Hematopoietic multipotent progenitor cell treated with erythropoietin and hydrocortisone succinate and interleukin-3 and kit ligand, for 6 days (in vitro differentiated cells): Measurements from ENCODE around the gene CSF3R.

Source experiments
- DNase-seq: peaks from one replicate; pipeline ENCODE4 v3.0.0-alpha.2; 2015

Gene CSF3R

DNA sequence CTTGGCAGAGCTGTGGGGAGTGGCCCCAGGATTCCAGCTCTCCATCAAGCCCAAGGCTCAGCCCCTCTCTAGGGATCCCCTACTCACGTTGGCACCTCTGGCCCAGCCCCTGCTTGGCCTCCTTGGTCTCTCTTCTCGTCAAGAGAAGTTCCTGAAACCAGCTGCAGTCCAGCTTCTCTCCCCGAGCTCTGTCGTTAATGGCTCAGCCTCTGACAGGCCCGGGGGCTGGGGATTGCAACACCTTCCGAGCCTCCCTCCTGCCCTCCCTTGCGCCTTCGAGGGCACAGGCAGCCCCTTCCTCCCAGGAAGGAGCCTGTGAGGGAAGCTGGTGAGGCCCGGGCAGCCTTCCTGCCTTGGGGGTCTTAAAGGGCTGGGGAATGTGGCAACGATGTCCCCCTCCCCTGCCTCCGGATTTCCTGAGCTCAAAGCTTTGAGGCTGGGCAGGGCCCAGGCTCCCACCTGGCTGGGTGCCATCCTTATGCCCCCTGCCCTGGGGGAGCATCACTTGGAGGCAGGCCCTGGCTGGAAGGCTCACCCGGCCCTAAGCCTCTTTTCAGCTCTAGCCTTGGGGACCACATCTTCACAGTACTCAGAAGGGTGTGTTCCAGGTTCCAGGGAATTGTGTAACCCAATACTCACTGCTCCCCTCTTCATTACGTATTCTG, at the start of gene CSF3R:
Gene CSF3R, minus strand, starts transcription at position 190 of the 665 bp plus-strand sequence. CDS start 3,417 bp downstream, outside the sequence.
- DNase-seq = peak; percentile 55

DNA sequence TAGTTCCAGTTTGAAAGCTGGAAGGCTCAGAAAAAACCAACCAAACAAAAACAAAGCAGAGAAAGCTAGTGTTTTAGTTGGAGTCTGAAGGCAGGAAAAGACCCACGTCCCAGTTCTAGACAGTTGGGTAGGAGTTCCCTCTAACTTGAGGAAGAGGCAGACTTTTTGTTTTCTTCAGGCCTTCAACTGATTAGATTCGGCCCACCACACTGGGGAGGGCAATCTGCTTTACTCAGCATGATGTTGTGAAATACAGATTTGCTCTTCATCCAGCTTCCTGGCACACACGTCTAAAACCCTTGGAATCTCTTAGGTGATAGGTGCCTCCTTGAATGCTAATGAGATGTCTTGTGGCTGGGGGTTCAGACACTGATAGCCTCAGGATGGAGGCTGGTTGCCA, 49.1 kb upstream of the CSF3R start:
- no peak for DNase-seq

GRCh38 chr1:36530791-36531190, 48.1 kb upstream of the CSF3R start:
- DNase-seq = no peak

DNA sequence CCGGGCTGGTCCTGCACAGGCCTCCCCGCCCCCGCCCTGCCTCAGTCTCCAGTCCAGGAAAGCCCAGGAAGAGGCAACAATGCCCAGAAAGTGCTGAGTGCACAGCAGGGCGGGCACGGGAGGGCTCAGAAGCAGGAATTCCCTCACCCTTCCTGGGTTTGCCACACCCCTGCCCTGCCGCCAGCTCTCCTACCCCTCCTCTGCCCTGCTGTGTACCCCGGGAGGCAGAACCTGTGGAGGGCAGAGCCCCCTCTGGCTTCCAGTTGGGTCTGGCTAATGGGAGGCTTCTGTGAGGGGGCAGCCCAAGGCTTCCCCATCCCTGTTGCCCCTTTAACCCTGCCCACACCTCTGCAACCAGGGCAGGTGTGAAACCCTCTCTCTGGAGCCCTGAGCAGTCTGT, 47.5 kb upstream of the CSF3R start:
- no peak for DNase-seq

GRCh38 chr1:36529769-36530260, 47.1 kb upstream of the CSF3R start:
- DNase-seq = no peak

DNA sequence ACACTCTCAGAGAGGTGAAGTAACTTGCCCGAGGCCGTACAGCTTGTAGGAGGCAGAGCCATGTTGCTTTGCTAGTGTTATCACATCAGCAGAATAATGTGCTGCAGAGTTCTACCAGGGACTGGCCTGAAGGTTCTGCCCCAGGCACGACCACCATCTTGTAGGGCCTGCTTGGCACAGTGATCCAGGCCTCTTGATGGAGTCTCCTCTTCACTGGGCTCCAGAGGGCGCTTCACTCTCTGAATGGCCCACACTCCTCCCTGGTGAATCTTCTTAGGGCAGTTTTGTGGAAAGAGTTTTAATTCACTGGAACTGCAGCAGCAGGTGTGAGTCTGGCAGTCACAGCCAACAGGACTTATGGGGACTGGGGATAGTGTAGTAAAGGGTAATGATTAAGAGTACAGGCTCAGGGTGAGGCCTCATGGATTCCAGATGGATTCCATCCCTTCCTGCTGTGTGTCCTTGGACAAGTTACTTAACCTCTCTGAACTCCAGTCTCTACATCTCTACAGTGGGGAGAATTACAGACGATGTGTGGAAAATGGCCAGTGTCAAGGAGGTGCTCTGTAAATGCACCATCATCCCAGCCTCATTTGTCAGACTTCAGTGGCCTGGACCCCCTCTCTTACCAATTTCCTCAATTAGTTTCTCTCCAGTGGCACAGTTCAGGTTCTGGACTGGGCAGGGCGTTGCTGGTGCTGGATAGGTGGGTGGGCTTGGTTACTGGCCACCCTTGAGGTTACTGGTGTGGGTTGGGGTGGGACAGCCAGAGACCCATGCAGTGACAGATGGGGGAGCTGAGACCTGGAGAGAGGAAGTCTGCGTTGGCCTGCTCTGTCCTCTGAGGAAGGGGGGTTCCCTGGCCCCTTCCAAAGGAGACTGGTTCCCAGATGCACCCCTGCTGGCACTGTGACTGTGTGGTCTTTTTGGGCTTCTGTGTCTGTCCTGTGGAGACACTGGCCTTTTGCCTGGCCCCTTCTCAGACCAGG, 45.9 kb upstream of the CSF3R start:
- DNase-seq = peak; percentile 50

DNA sequence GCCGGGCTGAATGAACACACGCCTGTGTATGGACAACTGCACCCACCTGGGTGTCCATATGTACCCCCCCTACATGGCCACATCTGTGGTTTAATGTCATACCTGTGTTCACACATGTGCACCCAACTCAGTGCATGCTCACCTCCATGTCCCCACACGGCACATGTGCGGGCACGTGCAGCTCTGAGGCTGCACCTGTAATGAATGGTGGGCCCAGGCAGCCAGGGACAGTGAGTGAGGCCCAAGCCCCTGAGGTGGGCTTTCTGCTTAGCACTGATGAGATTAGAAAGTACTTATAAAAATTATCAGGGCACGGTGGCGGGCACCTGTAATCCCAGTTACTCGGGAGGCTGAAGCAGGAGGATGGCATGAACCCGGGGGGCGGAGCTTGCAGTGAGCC, 42.5 kb upstream of the CSF3R start:
- no peak for DNase-seq

DNA sequence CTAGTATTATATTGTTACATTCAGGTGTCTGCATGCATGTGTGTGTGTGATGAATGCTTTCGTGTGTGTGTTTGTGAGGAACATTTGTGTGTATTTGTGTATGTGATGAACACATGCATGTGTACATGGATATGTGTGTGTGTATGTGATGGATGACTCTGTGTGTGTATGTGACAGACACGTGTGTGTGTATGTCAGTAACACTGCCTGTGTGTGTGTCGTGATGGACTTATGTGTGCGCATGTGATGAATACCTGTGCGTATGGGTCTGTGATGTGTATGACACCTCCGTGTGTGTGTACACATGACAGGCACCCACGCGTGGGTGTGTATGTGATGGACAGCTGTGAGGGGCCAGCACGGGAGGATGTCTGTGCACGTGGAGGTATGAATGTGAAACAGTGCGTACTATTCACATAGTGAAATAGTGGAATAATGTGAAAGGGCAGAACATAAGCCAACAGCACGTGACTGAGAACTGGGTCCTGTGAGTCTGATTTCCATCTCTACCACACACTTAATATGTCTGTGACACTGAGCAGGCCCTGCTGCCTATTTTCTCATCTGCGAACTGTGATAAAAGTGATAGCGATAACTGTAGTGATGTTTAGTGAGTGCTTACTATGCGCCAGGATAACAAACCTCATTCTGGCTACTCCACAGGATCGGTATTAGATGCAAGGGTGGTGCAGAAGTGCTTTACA, 41.8 kb upstream of the CSF3R start:
- no peak for DNase-seq

GRCh38 chr1:36523850-36524249, 41.1 kb upstream of the CSF3R start:
- no peak for DNase-seq

- no peak for DNase-seq
Measured at GRCh38 chr1:36523230-36523495, 40.5 kb upstream of the CSF3R start.

DNA sequence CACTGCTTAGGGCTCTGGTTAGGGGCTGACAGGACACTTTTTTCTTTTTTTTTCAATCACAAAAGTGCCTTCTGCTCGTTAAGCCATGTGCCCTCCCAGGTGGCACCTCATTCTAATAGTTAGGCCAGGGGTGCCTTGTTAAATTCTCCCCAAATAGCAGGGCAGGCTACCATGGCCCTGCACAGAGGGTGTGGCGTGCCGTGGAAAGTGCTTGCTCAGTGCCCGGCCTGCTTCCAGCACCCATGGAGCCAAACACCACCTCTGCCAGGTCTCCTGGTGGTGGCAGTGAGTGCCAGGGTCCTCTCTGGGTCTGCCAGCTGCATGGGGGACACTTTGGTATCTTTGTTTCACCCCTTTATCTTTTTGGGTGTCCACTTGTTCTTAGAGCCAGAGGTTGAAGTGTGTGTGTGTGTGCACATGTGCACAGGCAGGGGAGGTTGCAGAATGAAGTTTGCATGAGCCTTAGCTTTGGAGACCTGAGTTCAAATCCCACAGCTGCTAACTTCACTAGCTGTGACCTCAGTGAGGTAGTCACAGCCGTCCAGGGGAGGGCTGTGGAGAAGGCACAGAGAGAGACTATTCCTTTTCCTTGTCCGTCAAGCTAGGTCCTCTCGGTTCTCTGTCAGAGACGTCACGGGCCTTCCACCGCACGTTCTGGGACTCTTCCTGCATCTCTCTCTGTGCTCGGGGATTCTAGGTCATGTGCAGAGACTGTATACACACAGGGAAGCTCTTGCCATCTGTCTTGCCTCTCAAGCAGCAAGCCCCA, 39.9 kb upstream of the CSF3R start:
- no peak for DNase-seq

DNA sequence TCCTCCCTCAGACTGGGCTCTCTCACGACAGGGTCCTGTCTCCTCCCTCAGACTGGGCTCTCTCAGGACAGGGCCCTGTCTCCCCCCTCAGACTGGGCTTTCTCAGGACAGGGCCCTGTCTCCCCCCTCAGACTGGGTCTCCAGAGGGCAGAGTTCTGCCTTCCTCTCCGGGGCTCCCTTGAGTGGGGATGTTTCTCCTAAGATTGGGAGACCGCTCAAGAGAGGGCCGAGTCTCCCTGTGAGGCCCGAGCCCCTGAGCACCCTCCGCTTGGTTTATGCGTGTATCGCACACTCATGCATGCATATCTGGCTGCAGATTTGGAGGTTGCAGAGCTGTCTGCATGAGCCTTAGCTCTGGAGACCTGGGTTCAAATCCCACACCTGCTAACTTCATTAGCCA, 39.3 kb upstream of the CSF3R start:
- DNase-seq = no peak

DNA sequence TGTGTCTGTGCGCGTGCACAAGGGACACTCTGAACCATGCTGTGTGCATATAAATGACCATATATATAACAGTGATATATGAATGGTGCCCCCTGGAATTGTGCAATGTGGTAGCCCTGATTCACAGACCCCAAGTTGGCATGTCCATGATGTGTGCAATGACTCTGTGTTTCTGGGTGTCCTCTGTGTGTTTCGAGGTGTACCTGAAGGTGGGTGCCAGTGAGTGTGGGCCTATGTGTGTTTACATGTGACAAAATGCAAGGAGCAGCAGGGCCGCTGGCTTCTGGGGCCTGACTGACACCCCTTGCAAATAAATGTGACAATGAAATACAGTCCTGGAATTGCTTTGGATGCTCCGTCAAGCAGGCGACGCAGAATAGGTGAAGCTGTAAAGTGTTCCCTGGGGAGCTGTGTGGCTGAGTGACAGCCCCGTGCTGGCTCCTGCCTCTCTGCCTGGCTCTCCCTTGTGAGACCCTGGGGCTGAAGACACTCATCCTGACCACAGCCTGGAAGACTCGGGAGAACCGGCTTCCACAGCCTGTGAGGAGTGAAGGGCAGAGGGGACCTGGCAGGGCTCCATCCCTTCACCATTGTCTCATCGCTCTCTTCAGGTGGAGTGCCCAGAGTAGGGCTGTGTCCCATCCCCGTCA, 38.2 kb upstream of the CSF3R start:
- DNase-seq = no peak

- no peak for DNase-seq
Measured at GRCh38 chr1:36520056-36520455, 37.3 kb upstream of the CSF3R start.

- DNase-seq = peak; percentile 52
Measured at GRCh38 chr1:36517011-36517771, 34.5 kb upstream of the CSF3R start.

DNA sequence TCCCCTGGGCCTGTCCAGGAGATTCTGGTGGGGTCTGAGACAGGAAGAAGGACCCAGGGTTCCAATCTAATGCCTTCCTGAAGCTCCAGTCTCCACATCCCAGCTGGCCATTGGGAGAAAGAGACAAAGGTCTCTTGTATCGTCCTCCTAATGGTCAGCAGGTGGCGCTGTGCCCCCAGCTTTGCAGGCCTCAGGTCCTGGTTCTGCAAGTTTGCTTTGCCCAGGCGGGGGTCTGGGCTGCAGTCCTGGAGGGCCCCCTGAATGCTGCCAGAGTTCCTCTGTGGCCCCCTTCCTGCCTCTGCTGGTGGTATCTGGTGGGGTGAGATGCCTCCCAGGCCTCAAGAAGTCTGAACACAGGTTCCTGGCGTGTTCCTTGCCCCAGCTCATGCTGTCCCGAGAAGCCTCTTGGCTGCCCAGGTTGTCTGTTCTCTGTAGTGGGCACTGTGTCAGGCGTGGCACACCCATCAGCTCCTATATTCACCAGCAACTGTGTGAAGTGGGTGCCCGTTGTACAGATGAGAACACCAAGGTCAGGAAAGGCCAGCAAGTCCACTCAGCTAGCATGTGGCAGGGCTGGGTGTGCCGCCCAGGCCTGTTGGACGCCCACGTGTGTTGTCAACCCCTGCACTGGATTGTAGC, 33.8 kb upstream of the CSF3R start:
- peak; percentile 85 for DNase-seq

DNA sequence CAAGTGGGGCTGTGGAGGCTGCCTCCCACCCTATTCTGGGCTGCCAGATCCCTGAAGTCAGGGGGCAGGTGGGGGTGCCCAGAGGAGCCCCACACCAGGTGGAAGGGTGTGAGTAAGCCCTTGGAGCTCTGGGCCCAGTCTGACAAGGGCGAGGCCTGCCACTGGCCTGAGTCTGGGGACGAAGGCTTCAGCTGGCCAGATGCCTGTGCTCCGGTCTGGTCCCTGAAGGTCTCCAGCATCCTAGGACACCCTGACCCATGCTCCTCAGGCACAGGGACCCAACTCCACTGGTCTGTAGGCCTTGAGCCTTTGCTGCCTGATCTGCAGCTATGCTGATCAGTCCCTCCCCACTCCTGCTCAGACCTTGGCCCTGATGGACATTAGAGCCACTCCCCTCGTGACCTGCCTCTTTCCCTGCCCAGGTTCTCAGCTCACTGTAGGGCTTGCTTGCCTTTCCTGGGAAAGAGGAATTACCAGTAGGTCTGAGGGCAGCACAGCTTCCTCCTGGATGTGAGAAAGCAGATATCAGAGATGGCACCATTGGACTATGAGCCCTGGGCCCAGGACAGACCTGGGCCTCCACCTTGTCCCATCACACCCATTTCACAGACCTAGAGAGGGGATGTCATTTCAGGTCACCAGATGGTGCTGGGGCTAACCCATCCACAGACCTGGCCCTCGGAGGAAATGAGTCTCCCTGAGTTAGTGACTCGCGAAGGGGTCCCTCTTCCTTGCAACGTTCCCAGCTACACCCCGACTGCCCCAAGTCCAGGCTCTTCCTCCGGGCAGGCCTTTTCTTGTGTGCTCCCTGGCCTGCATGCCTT, 32.8 kb upstream of the CSF3R start:
- DNase-seq = no peak

DNA sequence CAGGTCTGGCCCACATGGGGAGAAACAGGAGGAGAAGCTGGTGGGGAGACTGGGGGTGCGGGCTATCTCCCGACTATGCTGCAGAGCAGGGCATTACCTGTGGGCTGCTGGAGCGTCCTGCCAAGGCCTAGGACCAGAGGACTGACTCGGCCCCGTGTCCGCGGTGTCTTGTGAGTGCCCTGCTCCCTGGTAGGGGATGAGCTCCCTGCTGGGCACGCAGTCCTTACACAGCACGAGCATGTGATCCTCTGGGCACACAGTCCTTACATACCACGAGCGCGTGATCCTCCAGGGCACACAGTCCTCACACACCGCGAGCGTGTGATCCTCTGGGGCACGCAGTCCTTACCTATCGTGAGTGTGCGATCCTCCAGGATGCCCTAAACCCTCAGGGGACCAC, 31.8 kb upstream of the CSF3R start:
- no peak for DNase-seq

DNA sequence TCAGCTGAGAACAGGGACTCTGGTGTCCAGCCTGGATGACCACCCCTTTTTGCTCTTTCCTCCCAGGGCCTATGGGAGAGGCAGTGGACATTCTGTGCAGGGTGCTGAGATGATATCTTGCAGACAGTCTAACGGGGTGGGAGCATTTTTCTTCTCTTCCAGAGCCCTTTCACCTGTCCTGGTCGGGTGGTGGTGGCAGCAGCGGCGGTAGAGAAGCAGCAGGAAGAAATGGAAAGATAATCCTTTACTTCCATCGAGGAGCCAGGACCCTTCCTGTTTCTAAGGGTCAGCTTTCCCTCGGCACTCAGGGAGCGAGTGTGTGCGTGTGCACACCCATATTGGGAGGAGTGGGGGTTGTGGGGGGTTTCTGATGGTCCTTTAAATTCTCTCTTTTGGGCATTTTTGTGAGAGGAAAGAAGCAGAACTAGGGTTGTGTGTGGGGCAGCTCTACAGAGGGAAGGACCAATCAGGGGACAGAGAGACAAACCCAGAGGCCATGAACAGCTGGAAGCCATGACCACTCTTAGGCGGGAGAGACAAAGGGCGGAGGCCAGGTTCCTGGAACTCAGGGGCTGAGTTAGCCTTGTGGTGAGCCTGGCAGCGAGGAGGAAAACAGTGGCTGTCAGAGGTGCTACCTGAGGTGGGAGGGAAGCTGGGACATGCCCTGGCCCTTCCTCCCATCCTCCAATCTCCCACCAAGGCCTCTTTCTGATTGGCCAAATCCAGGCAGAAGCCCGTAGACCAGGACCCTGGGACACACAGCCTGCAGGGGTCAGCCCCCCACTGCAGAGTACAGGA, 31.2 kb upstream of the CSF3R start:
- peak; percentile 68 for DNase-seq
